OCI-LY1 (cell line): ENCODE results near the gene GFOD2.

ENCODE experiments used
- CTCF ChIP-seq: fragments of 200-600 bp; sonication (generic), shearing (Covaris generic); IDR thresholded peaks from 2 replicates; pipeline ENCODE4 v1.5.1; 2017; ENCODE audit warnings: mild to moderate bottlenecking, antibody characterized with exemption, low read length, moderate library complexity, mixed read lengths
- EZH2 ChIP-seq: fragments of 200-600 bp; sonication (generic), shearing (Covaris generic); IDR thresholded peaks from 2 replicates; pipeline ENCODE4 v1.8.0; 2017; ENCODE audit warnings: borderline replicate concordance, mixed run types, mild to moderate bottlenecking, antibody characterized with exemption, low read length, moderate library complexity, mixed read lengths

GRCh38 chr16:67758966-67759365 lies 39.9 kb upstream of the GFOD2 start:
- TF ChIP-seq CTCF (no peak), EZH2 (no peak)
